Activated CD4-positive, alpha-beta T cell treated with anti-CD3 and anti-CD28 coated beads, Interleukin-2, Interleukin-4, amounts not matched to agents 100 ng/mL and 50 ng/mL, durations not matched to agents 16 hours and 8 hours (primary cell): ENCODE measurements around the gene YIPF1.
A peak's percentile ranks its signal among the peaks of the same experiment; 100 is the strongest.

Experiments
- DNase-seq: peaks from one replicate; pipeline ENCODE4 v3.0.0-alpha.2; 2020; ENCODE audit warnings: low spot score

The YIPF1 gene

DNA sequence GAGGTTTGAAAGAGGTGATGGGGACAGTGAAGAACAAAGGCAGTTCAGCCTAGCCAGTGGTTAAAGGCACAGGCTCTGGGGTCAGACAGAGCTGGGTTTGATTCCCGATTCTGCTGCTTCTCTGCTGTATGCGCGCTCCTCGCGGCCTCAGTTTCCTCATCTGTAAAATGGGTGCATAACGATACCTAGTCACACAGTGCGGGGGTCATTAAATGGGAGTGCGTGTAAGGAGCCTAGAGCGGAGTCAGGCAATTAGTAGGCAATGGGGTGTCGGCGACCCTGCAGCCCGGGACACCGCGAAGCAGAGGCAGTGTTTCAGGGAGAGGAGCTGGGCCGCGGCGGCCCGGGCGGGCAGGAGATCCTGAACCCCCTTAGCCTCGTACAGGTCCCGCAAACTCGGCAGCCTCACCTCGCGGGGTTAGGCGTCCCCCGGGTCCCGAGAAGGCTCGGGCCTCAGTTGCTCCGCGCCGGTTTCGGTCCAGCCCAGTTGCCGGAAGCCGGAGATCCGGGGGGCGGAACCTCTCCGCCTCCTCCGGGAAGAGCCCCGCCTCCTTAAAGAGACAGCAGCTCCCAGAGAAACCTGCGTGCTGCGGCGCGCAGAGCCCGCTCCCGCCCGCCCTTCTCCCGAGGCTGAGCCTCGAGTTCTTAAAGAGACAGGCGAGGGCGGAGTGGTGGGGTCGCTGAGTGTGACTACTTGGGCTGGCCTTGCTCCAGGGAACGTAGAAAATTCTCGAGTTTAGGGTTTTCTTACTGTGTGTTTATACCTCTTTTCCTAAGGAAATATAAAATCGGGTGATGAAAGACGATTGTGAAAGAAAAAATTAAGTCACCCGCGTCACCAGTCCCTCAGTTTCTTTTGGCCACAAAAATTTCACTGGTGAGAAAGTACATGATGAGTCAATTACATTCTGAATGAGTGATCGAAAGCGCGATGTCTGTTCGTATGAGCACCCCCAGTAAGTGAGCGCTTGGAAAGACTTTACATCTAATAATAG is at the start of gene YIPF1:
YIPF1 (minus strand) TSS at position 494 of the 995 bp plus-strand sequence. CDS start 860 bp downstream, outside the sequence.
- peak; percentile 91 for DNase-seq

DNA sequence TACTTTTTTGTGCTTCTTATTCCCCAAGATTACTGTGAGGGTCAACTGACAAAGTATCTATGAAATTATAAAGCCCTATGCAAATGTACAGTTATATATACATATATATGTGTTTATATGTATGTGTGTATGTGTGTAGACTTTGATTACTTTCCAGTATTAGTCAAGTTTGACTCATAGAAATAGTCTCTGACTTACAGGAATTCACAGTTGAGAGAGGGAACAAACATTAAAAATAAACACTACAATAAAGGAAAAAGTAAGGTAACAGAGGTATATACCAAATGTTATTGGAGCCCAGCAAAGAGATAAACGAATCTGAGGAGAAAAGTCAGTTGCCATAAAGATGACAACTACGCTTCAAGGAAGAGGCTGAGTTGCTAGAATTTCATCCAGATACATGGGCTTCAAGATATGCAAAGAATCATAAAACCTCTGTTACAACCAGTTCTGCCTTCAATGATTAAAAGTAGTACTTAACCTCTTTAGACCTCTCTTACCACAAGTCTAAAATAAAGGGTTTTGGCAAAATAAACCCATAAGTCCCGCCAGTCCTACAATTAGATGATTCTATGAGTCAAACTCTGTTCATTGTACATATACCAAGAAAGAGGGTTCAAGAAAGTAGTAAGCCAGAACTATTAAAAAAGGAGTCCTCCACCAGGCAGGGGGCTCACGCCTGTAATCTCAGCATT is 48.7 kb upstream of the YIPF1 start:
- no peak for DNase-seq

DNA sequence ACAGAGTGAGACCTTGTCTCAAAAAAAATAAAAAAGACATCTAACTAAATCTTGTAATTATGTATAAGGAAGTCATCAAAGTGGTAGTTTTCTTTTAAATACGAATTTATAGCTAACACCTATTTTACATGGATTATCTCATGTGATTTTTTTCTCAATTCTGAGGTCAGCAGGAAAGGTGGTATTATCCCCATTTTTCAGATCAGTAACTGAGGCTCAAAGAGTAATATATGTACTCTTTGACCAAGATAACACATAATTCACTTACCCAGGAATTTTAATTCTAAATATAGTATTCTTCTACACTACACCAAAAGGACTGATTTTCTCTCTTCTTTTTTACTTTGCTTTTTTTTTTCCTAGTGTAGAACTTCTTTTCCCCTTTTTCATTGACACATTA is 46.8 kb upstream of the YIPF1 start:
- DNase-seq = no peak

DNA sequence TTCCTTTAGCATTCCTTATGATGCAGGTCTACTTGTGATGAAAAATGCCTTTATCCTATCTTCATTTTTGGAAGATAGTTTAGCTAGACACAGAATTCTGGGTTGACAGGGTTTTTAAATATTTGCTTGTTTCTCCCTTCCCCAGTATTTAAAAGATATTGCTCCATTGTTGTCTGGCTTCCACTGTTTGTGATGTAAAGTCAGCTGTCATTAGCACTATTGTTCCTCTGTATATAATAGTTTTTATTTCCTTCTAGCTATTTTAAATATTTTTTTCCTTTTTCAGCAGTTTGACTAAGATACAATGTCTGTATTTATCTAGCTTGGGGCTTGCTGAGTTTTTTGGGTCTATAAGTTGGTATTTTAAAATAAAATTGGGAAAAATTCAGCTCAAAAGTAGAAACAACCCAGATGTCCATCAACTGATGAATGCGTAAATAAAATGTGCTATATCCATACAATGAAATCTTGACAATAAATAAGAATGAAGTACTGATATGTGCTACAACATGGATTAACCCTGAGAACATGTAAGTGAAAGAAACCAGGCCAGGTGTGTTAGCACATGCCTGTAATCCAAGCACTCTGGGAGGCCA is 44.7 kb upstream of the YIPF1 start:
- no peak for DNase-seq

DNA sequence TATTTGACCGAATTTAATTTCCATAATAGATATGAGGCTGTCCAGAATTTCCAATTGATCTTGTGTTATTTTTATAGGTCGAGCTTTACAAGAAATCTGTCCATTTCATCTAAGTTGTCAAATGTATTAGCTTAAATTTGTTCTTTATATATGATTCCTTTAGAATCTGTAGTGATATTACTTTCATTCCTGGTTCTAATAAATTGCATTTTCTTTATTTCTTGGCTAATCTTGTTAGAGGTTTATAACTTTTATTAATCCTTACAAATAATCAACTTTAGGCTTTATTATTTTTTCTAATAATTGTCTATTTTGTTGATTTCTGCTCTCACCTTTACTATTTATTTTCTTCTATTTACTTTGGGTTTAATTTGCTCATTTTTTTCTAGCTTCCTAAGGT is 41.9 kb upstream of the YIPF1 start:
- DNase-seq = no peak

DNA sequence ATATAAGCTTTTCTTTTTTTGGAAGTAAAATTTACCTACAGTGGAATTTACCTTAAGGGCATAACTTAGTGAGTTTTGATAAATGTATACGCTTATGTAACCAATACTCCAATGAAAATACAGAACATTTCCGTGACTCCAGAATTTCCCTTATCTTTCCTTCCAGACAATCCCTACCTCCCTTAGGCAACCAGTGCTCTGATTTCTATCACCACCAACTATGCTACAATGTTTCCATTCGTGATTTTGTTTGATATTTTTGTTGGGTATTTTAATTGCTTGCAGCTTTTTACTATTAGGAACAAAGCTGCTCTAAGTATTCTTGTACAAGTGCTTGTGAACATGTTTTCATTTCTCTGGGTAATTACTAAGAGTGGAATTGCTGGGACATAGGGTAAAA is 41.3 kb upstream of the YIPF1 start:
- no peak for DNase-seq

DNA sequence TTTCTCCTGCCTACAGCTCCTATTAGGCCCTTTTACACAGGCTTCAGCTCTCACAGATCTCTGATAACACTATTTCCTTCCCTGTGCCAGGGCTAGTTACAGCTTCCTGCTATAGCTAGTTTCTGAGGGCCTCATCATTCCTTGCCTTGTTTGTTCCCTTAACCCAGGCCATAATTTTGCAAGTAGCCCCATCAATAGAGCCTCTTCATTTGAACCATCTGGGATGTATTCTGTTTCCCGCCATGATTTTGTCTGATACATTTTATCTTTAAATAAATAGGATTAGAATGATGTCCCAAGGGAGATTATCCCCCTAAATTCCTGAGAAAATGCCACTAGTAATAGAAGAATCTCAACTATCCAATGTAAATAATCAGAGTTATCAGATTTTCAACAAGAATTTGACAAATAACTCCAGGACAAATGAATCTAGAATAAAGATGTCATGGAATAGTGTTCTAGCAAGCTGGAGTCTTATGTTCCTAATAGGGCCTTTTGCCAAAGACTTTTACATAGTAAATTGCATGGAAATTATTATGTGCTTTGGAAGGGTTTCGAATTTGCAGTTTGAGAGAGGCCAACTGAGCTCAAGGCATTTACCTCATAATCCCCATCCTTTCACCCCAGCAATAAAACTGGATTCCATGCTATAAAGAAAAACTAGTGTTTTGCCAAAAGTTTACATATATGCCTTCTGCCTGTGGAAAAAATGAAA is 39.8 kb upstream of the YIPF1 start:
- no peak for DNase-seq

DNA sequence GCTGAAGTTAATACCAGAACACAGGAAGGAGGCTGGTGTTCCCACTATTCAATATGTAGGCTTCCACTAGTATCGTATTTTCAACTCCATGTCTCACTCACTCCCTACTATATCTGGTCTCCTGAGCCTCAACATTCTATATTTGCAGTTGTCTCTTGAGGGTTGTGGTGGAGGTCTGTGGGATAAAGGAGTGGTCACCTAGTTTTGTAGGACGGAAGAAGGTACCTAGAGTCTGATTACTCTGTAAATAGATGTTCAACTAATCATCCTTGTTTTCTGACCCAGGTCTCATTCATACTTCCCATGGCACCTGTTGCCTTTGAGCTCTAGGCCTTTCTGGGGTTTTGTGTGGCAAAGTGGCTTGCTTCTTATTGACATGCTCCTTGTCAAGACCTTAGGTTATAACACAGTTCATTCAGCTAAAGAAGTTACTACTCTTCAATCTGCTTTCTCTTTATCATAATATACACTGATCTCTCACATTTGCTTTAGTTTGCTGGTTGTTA is 37.8 kb upstream of the YIPF1 start:
- DNase-seq = no peak

DNA sequence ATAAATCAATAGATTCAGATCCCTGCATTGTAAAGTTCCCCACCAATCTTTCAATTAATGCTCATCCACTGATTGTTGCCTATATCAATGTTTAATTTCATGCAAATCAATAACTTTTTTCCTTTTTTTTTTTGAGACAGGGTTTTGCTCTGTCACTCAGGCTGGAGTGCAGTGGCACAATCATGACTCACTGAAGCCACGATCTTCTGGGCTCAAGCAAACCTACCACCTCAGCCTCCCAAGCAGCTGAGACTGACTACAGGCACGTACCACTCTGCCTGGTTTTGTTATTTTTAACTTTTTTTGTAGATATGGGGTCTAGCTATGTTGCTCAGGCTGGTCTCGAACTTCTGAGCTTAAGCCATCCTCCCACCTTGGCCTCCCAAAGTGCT is 30.1 kb upstream of the YIPF1 start:
- no peak for DNase-seq

DNA sequence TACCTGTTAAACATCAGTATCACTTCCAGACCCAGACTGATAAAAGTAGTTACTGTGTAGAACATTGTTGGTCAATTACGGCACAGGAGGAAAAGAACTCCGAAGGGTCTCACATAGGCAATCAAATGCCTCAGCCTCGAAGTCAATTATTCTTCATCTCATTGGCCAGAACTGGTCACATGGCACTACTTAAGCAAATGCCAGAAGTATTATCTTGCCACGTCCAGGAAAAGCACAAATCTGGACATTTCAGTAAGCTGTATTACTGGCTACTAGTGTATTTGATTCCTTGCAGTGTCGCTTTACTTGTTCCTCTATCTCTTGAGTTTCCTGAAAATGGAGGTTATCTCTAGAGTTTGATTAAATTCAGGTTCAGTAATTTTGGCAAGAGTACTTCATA is 28.7 kb upstream of the YIPF1 start:
- no peak for DNase-seq

DNA sequence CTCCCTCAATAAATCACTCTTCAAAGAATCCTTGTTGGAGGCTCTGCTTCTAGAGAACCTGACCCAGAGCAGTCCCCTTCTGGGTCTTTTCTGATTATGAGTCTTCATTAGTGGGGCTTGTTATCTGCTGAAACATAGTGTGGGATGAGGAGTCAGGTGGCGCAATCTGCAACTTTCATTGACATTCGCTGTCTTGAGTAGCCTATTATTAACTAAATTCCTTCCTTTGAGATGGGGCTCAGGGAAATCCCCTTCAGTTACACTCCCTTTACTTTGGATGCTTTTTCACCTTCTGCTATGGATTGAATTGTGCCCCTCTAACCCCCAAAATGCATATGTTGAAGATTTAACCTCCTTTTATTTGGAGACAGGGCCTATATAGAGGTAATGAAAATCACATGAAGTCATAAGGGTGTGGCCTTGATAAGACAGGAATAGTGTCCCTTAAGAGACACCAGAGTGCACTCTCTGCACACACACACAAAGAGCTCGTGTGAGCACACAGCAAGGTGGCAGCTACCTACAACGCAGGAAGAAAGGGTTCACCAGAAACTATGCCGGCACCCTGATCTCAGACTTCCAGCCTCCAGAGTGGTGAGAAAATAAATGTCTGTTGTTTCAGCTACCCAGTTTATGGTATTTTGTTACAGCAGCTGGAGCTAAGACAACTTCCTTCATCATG is 23.9 kb upstream of the YIPF1 start:
- no peak for DNase-seq

DNA sequence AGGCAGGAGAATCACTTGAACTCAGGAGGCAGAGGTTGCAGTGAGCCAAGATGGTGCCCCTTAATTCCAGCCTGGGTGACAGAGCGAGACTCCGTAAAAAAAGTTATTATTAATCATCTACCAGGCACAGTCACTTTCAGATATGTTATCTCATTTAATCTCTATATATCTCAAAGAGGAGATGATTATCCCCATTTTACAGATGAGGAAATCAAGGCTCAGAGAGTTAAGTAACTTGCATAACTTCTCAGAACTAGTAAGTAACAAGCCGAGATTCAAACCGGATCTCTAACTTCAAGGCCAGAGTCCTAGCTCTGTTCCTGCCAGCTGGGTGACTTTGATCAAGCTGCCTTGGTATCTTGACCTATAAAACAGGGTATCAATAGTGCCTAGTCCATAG is 21.8 kb upstream of the YIPF1 start:
- DNase-seq = no peak

DNA sequence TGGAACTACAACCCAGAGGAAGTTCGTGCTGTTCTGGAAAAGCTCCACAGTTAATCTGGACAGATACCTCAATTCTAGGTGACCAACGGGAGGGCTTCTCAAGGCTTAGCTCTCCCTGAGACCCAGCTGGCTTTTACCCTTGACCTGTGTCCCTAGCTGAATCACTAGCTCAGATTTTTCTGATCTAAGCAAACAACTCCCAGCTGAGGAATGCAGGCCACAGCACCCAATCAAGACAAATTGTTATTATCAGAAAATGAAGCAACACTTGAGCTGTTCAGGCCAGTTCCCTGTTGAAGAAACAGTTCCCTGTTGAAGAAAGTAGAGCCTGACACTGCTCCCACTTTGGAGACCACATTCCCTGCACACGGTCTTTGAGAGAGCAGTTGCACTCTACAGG is 20.3 kb upstream of the YIPF1 start:
- DNase-seq = no peak

DNA sequence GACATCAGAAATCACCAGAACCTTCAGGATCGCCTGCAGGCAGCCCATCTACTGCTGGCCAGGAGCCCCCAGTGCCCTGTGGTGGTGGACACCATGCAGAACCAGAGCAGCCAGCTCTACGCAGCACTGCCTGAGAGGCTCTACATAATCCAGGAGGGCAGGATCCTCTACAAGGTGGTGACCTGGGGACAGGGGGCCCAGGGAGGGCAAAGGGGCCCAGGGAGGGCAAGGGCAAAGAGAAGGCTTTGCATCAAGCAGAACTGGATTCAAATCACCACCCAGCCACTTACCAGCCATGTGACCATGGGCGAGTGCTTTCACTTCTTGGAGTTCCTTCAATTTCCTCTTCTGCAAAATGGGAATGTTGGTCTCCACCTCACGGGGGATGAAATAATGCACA is 16.5 kb upstream of the YIPF1 start:
- DNase-seq = no peak

DNA sequence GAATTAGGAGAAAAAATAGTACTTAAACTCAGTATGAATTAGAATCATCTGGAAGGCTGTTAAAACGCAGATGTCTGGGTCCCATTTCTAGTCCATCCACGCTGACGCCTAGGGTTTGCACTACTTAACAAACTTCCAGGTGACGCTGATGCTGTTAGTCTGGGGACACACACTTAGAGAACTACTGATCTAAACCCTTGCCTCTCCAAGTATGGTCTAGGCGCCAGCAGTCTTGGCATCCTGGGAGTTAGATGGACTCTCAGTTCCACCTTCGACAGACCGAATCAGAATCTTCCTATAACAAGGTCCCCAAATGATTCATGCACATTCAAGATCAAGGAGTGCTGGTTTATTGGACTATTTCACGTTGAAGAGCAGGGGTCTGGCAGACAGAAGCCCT is 15.9 kb upstream of the YIPF1 start:
- no peak for DNase-seq

DNA sequence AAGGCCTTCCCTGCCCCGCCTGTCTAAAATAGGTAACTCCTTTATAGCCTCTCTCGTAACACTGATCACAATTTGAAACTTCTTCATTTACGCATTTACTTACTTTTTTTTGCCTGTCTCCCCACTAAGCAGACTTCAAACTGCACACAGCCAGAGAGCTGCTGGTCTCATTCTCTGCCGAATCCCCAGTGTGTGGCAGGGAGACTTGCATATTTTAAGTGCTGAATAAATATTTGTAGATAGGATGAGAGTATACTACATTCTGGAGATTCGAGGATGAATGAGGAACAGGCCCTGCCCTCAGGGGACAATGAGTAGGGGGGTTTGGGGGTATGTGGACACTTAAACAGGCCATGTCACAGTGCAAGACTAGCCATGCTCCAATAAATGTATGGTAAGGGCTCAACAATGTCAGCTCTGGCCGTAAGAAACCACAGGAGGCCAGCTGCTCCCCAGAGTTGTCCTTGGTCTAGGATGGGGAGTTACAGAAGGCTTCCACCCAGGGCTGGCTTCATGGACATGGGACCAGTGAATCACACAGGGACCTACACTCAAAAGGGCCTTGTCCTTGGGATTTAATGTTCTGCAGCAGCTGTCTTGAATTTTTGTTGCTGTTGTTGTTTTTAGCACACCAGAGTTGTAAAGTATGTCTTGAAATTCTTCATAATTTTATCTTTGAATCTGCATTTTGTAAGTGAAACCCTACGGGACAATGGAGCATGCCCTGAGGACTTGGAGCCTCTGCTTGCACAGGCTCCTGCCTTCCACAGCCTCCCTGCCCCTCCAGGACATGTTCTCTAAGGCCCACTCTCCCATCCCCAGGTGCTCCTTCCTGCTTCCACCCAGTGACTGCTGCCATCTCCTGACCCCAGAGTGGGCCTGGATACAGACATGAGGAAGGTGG is 12.9 kb upstream of the YIPF1 start:
- no peak for DNase-seq

DNA sequence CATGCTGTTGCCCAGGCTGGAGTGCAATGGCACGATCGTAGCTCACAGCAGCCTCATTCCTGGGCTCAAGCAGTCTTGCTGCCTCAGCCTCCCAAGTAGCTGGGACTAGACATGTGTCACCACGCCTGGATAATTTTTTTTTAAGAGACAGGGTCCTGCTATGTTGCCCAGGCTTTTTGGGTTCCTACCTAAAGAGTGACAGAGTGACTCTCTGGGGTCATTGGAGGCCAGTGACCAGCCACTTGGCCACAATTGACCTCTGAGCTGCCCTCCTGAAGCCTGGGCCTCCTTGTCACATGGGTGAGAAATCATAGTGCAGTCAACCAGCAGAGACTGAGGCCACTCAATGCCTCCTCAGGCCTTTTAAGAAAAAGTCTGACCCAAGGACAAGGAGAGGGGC is 10.1 kb upstream of the YIPF1 start:
- DNase-seq = no peak

DNA sequence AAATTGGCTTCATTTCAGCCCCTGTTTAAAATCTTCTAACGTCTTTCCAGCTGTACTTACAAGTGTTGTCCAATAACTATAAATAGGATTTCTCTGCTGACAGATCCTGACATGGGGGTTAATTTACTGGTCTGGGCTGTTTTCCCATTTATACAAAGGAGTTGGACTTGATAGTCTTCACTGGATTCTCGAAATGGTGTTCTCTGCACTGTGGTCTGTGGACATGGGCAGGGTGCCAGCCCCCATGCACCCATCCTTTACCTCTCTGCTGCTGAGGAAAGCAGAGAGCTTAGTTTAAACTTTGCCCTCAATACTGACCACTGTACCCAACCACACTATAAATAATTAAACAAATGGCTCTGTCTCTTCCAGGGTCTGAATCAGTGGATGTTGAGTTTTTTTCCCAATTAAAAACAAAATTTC is 9.6 kb upstream of the YIPF1 start:
- DNase-seq = no peak

DNA sequence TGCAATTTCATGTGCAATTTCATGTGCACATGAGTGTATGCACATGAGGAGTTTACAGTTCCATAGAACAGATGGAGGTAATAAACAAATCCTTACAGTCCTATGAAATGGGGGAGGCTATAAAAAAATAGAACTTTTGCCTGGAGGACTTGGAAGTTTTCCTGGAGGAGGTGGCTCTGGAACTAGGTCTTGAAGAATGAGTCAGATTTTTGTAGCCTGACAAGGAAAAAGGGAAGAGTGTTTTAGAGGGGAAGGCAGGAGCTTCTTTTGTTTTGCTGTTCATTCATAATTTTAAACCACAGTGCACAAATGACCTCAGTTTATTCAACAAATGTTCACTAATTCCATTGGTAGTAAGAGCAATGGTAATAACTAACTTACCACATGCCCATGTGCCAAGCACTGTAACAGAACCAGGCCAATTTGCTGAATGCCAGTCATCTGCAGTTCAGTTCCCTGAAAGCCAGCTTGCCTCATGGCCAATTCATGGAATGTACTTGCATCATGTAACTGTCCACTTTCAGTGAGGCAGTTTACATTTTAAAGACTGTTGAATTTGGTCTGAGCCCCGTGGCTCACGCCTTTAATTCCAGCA is 7.1 kb upstream of the YIPF1 start:
- no peak for DNase-seq

DNA sequence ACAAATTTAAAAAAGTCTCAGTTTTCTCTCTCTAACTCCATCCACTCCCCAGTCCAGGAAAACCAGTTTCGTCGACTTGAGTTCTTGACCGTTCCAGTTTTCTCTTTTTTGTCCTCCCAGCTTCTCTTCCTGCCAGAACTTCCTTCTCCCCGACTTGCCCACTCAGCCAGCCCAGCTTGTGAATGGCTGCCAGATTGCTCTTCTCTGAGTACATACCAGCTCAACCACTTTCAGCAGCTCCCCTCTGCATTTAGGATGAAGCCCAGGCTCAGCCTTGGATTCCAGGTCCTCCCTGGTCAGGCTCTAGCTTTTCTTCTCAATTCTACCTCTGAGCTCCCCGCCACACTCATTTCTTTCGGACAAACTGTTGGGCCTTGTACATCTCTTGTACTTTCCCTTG is 5.8 kb upstream of the YIPF1 start:
- no peak for DNase-seq
